ENCODE results near the gene ARHGAP35.

Gene ARHGAP35

DNA sequence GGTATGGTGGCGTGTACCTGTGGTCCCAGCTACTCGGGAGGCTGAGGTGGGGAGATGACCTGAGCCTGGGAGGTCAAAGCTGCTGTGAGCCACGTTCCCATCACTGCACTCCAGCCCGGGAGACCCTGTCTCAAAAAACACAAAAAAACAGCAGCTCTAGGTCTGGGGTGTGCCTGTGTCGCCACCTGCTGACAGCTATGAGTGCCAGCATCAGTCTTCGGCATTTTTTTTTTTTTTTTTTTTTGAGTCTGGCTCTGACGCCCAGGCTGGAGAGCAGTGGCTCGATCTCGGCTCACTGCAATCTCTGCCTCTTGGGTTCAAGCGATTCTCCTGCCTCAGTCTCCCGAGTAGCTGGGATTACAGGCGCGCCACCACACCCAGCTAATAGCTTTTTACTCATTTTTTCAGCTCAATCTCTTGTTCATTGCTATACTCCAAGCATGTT is 20.3 kb upstream of the ARHGAP35 start:
- Histone ChIP-seq H2BK120ac (ENCODE audit: insufficient read depth, low read length, poor library complexity) (no peak overlapping the region), H3K79me1 (ENCODE audit: low read length) (peaks cover 17% of the 10 kb centered on the region), H2BK12ac (ENCODE audit: low read length) (peak overlapping the region; percentile 47), H3K27ac (ENCODE audit: low read depth, low read length) (no peak overlapping the region), H3K27me3 (ENCODE audit: insufficient read depth, low read length) (no peaks in the 10 kb centered on the region), H3K14ac (ENCODE audit: low read length) (no peak overlapping the region), H4K91ac (ENCODE audit: low read depth, low read length) (no peak overlapping the region), H2AFZ (ENCODE audit: insufficient read depth, low read length, poor library complexity) (no peak overlapping the region), H3K4ac (ENCODE audit: low read depth, low read length) (no peak overlapping the region), H3K36me3 (ENCODE audit: control insufficient read depth in 1 of 2, insufficient read depth in 2 of 2, low read length in 2 of 2) (peaks cover 54 to 64% of the 10 kb centered on the region in 2 experiments), H3K79me2 (ENCODE audit: control insufficient read depth, insufficient read depth, low read length, poor library complexity) (no peaks in the 10 kb centered on the region), H4K12ac (ENCODE audit: low read depth, low read length) (no peak overlapping the region), H3K4me2 (ENCODE audit: low read length) (no peak overlapping the region), H2AK5ac (ENCODE audit: low read length) (no peak overlapping the region), H2BK5ac (ENCODE audit: low read depth, low read length, poor library complexity) (no peak overlapping the region), H3K23ac (ENCODE audit: low read length) (no peak overlapping the region), H3K9ac (ENCODE audit: low read length) (no peak overlapping the region), H4K8ac (ENCODE audit: low read depth, low read length) (no peak overlapping the region), H3K4me3 (ENCODE audit: low read depth, low read length) (no peak overlapping the region), H3K18ac (ENCODE audit: low read length) (peak overlapping the region; percentile 49), H3K4me1 (ENCODE audit: control insufficient read depth in 1 of 2, insufficient read depth in 2 of 2, low read length in 2 of 2) (peaks cover 20 to 26% of the 10 kb centered on the region in 2 experiments), H3K9me3 (ENCODE audit: insufficient read depth, low read depth, low read length) (no peaks in the 10 kb centered on the region)
- DNase-seq: peak in 1 of 2 donors; percentile 74
- no CpG with 5 or more reads among the region's 13 CpGs for WGBS (ENCODE audit: extremely low coverage, insufficient coverage, insufficient read length)

GRCh38 chr19:46841458-46842083 is 19.2 kb upstream of the ARHGAP35 start:
- no peak overlapping the region for H2AFZ ChIP-seq (ENCODE audit: insufficient read depth, low read length, poor library complexity)
- peak; percentile 51 to 74 for DNase-seq
- no peak overlapping the region for H4K91ac ChIP-seq (ENCODE audit: low read depth, low read length)
- H4K8ac ChIP-seq (ENCODE audit: low read depth, low read length): no peak overlapping the region
- H3K14ac ChIP-seq (ENCODE audit: low read length): no peak overlapping the region
- H3K79me2 ChIP-seq (ENCODE audit: control insufficient read depth, insufficient read depth, low read length, poor library complexity): peaks cover 1% of the 10 kb centered on the region
- H3K36me3 ChIP-seq (ENCODE audit: control insufficient read depth in 1 of 2, insufficient read depth in 2 of 2, low read length in 2 of 2): peaks cover 55 to 66% of the 10 kb centered on the region in 2 experiments
- H4K12ac ChIP-seq (ENCODE audit: low read depth, low read length): no peak overlapping the region
- no peak overlapping the region for H3K4me2 ChIP-seq (ENCODE audit: low read length)
- H3K9ac ChIP-seq (ENCODE audit: low read length): no peak overlapping the region
- no peak overlapping the region for H2BK120ac ChIP-seq (ENCODE audit: insufficient read depth, low read length, poor library complexity)
- H3K4me3 ChIP-seq (ENCODE audit: low read depth, low read length): no peak overlapping the region
- no peak overlapping the region for H3K27ac ChIP-seq (ENCODE audit: low read depth, low read length)
- H2BK12ac ChIP-seq (ENCODE audit: low read length): no peak overlapping the region
- H2BK5ac ChIP-seq (ENCODE audit: low read depth, low read length, poor library complexity): no peak overlapping the region
- no CpG with 5 or more reads among the region's 12 CpGs for WGBS (ENCODE audit: extremely low coverage, insufficient coverage, insufficient read length)
- H3K79me1 ChIP-seq (ENCODE audit: low read length): peaks cover 24% of the 10 kb centered on the region
- H3K23ac ChIP-seq (ENCODE audit: low read length): no peak overlapping the region
- H3K4ac ChIP-seq (ENCODE audit: low read depth, low read length): no peak overlapping the region
- no peaks in the 10 kb centered on the region for H3K27me3 ChIP-seq (ENCODE audit: insufficient read depth, low read length)
- no peak overlapping the region for H3K18ac ChIP-seq (ENCODE audit: low read length)
- no peak overlapping the region for H2AK5ac ChIP-seq (ENCODE audit: low read length)
- peaks cover 28 to 31% of the 10 kb centered on the region in 2 experiments for H3K4me1 ChIP-seq (ENCODE audit: control insufficient read depth in 1 of 2, insufficient read depth in 2 of 2, low read length in 2 of 2)
- H3K9me3 ChIP-seq (ENCODE audit: insufficient read depth, low read depth, low read length): no peaks in the 10 kb centered on the region

DNA sequence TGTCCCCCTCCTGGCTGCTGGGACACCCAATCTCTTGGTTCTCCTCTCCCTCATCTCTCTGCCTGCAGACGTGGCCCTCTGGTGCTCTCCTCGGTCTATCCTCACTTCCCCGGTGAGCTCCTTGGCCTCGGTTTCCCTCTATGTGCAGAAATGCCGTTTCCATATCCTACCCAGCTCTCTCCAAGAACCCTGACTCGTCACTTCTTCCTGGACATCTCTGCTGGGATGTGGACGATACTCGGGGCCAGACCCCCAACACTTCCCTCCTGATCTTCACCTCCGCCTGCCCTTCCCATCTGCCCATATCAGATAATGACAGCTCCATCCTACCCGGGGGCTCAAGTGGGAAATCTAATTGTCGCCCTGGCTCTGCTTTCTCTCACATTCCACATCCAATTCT is 18.0 kb upstream of the ARHGAP35 start:
- peak overlapping the region; percentile 19 for H2BK120ac ChIP-seq (ENCODE audit: insufficient read depth, low read length, poor library complexity)
- peak overlapping the region; percentile 85 for H3K4ac ChIP-seq (ENCODE audit: low read depth, low read length)
- no peak overlapping the region for H2AFZ ChIP-seq (ENCODE audit: insufficient read depth, low read length, poor library complexity)
- no peak for DNase-seq
- H4K12ac ChIP-seq (ENCODE audit: low read depth, low read length): no peak overlapping the region
- H3K4me1 ChIP-seq (ENCODE audit: control insufficient read depth in 1 of 2, insufficient read depth in 2 of 2, low read length in 2 of 2): peaks cover 28 to 35% of the 10 kb centered on the region in 2 experiments
- no peaks in the 10 kb centered on the region for H3K27me3 ChIP-seq (ENCODE audit: insufficient read depth, low read length)
- H3K14ac ChIP-seq (ENCODE audit: low read length): no peak overlapping the region
- H3K9ac ChIP-seq (ENCODE audit: low read length): no peak overlapping the region
- peak overlapping the region; percentile 79 for H4K91ac ChIP-seq (ENCODE audit: low read depth, low read length)
- no peak overlapping the region for H2BK5ac ChIP-seq (ENCODE audit: low read depth, low read length, poor library complexity)
- peaks cover 1% of the 10 kb centered on the region for H3K79me2 ChIP-seq (ENCODE audit: control insufficient read depth, insufficient read depth, low read length, poor library complexity)
- H3K23ac ChIP-seq (ENCODE audit: low read length): no peak overlapping the region
- no peak overlapping the region for H3K4me3 ChIP-seq (ENCODE audit: low read depth, low read length)
- no peaks in the 10 kb centered on the region for H3K9me3 ChIP-seq (ENCODE audit: insufficient read depth, low read depth, low read length)
- H2BK12ac ChIP-seq (ENCODE audit: low read length): peak overlapping the region; percentile 65
- peak overlapping the region; percentile 84 for H2AK5ac ChIP-seq (ENCODE audit: low read length)
- H3K18ac ChIP-seq (ENCODE audit: low read length): peak overlapping the region; percentile 81
- WGBS (ENCODE audit: extremely low coverage, insufficient coverage, insufficient read length): no CpG with 5 or more reads among the region's 11 CpGs
- H3K4me2 ChIP-seq (ENCODE audit: low read length): no peak overlapping the region
- H4K8ac ChIP-seq (ENCODE audit: low read depth, low read length): peak overlapping the region; percentile 27
- H3K79me1 ChIP-seq (ENCODE audit: low read length): peaks cover 25% of the 10 kb centered on the region
- peak overlapping the region; percentile 4 for H3K27ac ChIP-seq (ENCODE audit: low read depth, low read length)
- H3K36me3 ChIP-seq (ENCODE audit: control insufficient read depth in 1 of 2, insufficient read depth in 2 of 2, low read length in 2 of 2): peaks cover 47 to 57% of the 10 kb centered on the region in 2 experiments

- Histone ChIP-seq H3K4me2 (ENCODE audit: low read length) (no peak overlapping the region), H2AFZ (ENCODE audit: insufficient read depth, low read length, poor library complexity) (no peak overlapping the region)
These were observed 16.7 kb upstream of the ARHGAP35 start for GRCh38 chr19:46844067-46844489.

More at GRCh38 chr19:46844067-46844489, 16.7 kb upstream of the ARHGAP35 start:
- no CpG with 5 or more reads among the region's 9 CpGs for WGBS (ENCODE audit: extremely low coverage, insufficient coverage, insufficient read length)
- H4K8ac ChIP-seq (ENCODE audit: low read depth, low read length): no peak overlapping the region
- peak overlapping the region; percentile 73 for H3K27ac ChIP-seq (ENCODE audit: low read depth, low read length)
- no peaks in the 10 kb centered on the region for H3K9me3 ChIP-seq (ENCODE audit: insufficient read depth, low read depth, low read length)
- H3K4ac ChIP-seq (ENCODE audit: low read depth, low read length): no peak overlapping the region
- no peak overlapping the region for H3K4me3 ChIP-seq (ENCODE audit: low read depth, low read length)
- H3K27me3 ChIP-seq (ENCODE audit: insufficient read depth, low read length): no peaks in the 10 kb centered on the region
- peaks cover 37 to 46% of the 10 kb centered on the region in 2 experiments for H3K36me3 ChIP-seq (ENCODE audit: control insufficient read depth in 1 of 2, insufficient read depth in 2 of 2, low read length in 2 of 2)
- H3K79me2 ChIP-seq (ENCODE audit: control insufficient read depth, insufficient read depth, low read length, poor library complexity): peaks cover 1% of the 10 kb centered on the region
- H2BK5ac ChIP-seq (ENCODE audit: low read depth, low read length, poor library complexity): no peak overlapping the region
- peaks cover 27% of the 10 kb centered on the region for H3K79me1 ChIP-seq (ENCODE audit: low read length)
- no peak overlapping the region for H2BK12ac ChIP-seq (ENCODE audit: low read length)
- H2AK5ac ChIP-seq (ENCODE audit: low read length): no peak overlapping the region
- H4K12ac ChIP-seq (ENCODE audit: low read depth, low read length): no peak overlapping the region
- H3K9ac ChIP-seq (ENCODE audit: low read length): no peak overlapping the region
- no peak overlapping the region for H3K18ac ChIP-seq (ENCODE audit: low read length)
- H3K4me1 ChIP-seq (ENCODE audit: control insufficient read depth in 1 of 2, insufficient read depth in 2 of 2, low read length in 2 of 2): peaks cover 36 to 42% of the 10 kb centered on the region in 2 experiments
- peak; percentile 92 to 93 for DNase-seq
- no peak overlapping the region for H2BK120ac ChIP-seq (ENCODE audit: insufficient read depth, low read length, poor library complexity)
- no peak overlapping the region for H4K91ac ChIP-seq (ENCODE audit: low read depth, low read length)
- no peak overlapping the region for H3K23ac ChIP-seq (ENCODE audit: low read length)
- no peak overlapping the region for H3K14ac ChIP-seq (ENCODE audit: low read length)

Data from trophoblast cell (in vitro differentiated cells and primary cell).